ENCODE data around the gene HECW1. TPM values are rescaled to one million over a fixed set of nuclear protein-coding genes. Genes with fewer than 3 reads are reported as not detected.
A peak's percentile ranks its signal among the peaks of the same experiment; 100 is the strongest.

The HECW1 gene
- total and polyA plus RNA-seq, 10 of the 15 experiments (the other 5 are each of a cell fraction or from before 2014, with no cell fraction given): under 0.01 to 0.31 (median 0.04) TPM; not detected in 3

DNA sequence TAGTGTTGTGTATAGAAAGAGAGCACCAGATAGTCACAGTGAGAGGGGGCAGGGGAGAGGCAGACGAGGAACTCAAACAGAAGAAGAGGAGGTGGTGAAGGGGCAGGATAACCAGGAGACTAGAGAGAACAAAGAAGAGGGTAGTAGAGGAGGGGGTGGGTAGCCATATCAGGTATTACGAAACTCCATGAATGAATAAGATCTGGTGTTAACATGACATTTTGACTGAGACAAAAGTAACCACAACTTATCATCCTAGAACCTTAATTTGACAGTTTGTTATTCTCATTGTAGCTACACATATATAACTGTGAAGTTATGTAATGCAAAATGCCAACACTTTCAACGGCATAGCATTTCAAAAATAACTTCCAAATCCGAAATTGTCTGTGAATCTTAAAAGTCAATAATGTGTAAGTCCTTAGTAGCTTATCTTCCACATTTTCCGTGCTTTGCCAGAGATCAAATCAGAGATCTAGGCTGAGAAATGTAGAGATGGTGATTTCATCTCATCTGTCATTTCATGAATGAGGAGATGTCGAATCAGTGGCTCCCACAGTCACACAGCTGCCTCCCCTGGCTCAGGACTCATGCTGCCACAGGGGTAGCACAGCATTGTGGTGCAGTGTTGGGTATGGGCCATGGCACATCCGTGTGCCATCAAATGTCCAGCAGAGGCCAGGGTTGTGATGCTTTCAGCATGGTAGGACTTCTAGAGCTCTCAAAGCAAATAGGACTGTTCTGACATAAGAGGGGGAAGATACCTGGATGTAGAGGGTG is 202.1 kb downstream of the HECW1 start (continued):
- TF ChIP-seq, protein P1, sequence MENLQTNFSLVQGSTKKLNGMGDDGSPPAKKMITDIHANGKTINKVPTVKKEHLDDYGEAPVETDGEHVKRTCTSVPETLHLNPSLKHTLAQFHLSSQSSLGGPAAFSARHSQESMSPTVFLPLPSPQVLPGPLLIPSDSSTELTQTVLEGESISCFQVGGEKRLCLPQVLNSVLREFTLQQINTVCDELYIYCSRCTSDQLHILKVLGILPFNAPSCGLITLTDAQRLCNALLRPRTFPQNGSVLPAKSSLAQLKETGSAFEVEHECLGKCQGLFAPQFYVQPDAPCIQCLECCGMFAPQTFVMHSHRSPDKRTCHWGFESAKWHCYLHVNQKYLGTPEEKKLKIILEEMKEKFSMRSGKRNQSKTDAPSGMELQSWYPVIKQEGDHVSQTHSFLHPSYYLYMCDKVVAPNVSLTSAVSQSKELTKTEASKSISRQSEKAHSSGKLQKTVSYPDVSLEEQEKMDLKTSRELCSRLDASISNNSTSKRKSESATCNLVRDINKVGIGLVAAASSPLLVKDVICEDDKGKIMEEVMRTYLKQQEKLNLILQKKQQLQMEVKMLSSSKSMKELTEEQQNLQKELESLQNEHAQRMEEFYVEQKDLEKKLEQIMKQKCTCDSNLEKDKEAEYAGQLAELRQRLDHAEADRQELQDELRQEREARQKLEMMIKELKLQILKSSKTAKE (IDR thresholded peaks at IDR 0.05; ENCODE audit: low read depth, poor library complexity, severe bottlenecking): peak; percentile 83
- no peak for TF ChIP-seq SIX5 (IDR thresholded peaks at IDR 0.05; ENCODE audit: low read depth, low read length, severe bottlenecking)
- TF ChIP-seq RAD51 (IDR thresholded peaks at IDR 0.05): no peak
- TF ChIP-seq HDAC6 (IDR thresholded peaks at IDR 0.05; ENCODE audit: unreplicated experiment): no peak
- TF ChIP-seq MEF2B (IDR thresholded peaks at IDR 0.05; ENCODE audit: partially characterized antibody, poor library complexity, severe bottlenecking): peak; percentile 78
- TF ChIP-seq, protein P2, sequence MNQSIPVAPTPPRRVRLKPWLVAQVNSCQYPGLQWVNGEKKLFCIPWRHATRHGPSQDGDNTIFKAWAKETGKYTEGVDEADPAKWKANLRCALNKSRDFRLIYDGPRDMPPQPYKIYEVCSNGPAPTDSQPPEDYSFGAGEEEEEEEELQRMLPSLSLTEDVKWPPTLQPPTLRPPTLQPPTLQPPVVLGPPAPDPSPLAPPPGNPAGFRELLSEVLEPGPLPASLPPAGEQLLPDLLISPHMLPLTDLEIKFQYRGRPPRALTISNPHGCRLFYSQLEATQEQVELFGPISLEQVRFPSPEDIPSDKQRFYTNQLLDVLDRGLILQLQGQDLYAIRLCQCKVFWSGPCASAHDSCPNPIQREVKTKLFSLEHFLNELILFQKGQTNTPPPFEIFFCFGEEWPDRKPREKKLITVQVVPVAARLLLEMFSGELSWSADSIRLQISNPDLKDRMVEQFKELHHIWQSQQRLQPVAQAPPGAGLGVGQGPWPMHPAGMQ (IDR thresholded peaks at IDR 0.05; ENCODE audit: borderline replicate concordance): no peak
- no peak for TF ChIP-seq TAF1 (IDR thresholded peaks at IDR 0.05; ENCODE audit: borderline replicate concordance, low read depth, low read length)
- TF ChIP-seq CREB1 (IDR thresholded peaks at IDR 0.05; ENCODE audit: low read depth): no peak
- TF ChIP-seq DPF2 (IDR thresholded peaks at IDR 0.05): peak; percentile 92
- no peak for TF ChIP-seq CBX5 (IDR thresholded peaks at IDR 0.05; ENCODE audit: low read depth)
- TF ChIP-seq, protein P3, sequence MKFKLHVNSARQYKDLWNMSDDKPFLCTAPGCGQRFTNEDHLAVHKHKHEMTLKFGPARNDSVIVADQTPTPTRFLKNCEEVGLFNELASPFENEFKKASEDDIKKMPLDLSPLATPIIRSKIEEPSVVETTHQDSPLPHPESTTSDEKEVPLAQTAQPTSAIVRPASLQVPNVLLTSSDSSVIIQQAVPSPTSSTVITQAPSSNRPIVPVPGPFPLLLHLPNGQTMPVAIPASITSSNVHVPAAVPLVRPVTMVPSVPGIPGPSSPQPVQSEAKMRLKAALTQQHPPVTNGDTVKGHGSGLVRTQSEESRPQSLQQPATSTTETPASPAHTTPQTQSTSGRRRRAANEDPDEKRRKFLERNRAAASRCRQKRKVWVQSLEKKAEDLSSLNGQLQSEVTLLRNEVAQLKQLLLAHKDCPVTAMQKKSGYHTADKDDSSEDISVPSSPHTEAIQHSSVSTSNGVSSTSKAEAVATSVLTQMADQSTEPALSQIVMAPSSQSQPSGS (IDR thresholded peaks at IDR 0.05; ENCODE audit: low read length): peak; percentile 60; the same call in 1 of the 2 replicates
- peak; percentile 85 for TF ChIP-seq BMI1 (IDR thresholded peaks at IDR 0.05; ENCODE audit: borderline replicate concordance)
- TF ChIP-seq POLR2AphosphoS2 (IDR thresholded peaks at IDR 0.05; ENCODE audit: low read depth, low read length): no peak
- TF ChIP-seq CEBPB (IDR thresholded peaks at IDR 0.05; ENCODE audit: borderline replicate concordance in 1 of 2, low read depth in 2 of 2, low read length in 2 of 2): peak in 1 of 2 experiments; percentile 45; a peak in 1 of 4 replicates
- no peak for TF ChIP-seq NR2C1 (IDR thresholded peaks at IDR 0.05)
- peak; percentile 56; the same call in 1 of the 2 replicates for TF ChIP-seq TCF7 (IDR thresholded peaks at IDR 0.05; ENCODE audit: borderline replicate concordance)
- TF ChIP-seq, protein P4, sequence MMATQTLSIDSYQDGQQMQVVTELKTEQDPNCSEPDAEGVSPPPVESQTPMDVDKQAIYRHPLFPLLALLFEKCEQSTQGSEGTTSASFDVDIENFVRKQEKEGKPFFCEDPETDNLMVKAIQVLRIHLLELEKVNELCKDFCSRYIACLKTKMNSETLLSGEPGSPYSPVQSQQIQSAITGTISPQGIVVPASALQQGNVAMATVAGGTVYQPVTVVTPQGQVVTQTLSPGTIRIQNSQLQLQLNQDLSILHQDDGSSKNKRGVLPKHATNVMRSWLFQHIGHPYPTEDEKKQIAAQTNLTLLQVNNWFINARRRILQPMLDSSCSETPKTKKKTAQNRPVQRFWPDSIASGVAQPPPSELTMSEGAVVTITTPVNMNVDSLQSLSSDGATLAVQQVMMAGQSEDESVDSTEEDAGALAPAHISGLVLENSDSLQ (IDR thresholded peaks at IDR 0.05): peak; percentile 56
- TF ChIP-seq BACH1 (IDR thresholded peaks at IDR 0.05; ENCODE audit: borderline replicate concordance): peak; percentile 27; the same call in 1 of the 2 replicates
- peak; percentile 19; the same call in 1 of the 2 replicates for TF ChIP-seq SMC3 (IDR thresholded peaks at IDR 0.05; ENCODE audit: borderline replicate concordance, low read length)
- TF ChIP-seq JUNB (IDR thresholded peaks at IDR 0.05): peak; percentile 95
- TF ChIP-seq ATF7 (IDR thresholded peaks at IDR 0.05; ENCODE audit: low read depth): peak; percentile 96
- peak; percentile 88 for TF ChIP-seq IRF4 (IDR thresholded peaks at IDR 0.05; ENCODE audit: low read depth, low read length)
- peak; percentile 76; the same call in 1 of the 2 replicates for TF ChIP-seq JUND (IDR thresholded peaks at IDR 0.05; ENCODE audit: low read depth, low read length)
- TF ChIP-seq ETV6 (conservative IDR thresholded peaks at IDR 0.05 in 1 of 2, IDR thresholded peaks at IDR 0.05 in 1 of 2; ENCODE audit: borderline replicate concordance in 1 of 2, low read depth in 1 of 2): peak in 1 of 2 experiments; percentile 25; a peak in 1 of 4 replicates
- TF ChIP-seq BCL11A (IDR thresholded peaks at IDR 0.05; ENCODE audit: low read depth, low read length): peak; percentile 83

Measured in GM12878 (cell line).